IPS-20b (cell line): ENCODE results near the gene C11orf21.

Experiments
- H3K27ac ChIP-seq: one replicate; pipeline ENCODE4 v1.5.1; 2013; ENCODE audit warnings: low read length
- H3K27me3 ChIP-seq: 2 replicates; pipeline ENCODE4 v1.6.1; 2013; ENCODE audit warnings: mild to moderate bottlenecking, low read length, inconsistent platforms; ENCODE audit not compliant: insufficient read depth
- H3K36me3 ChIP-seq: 2 replicates; pipeline ENCODE4 v1.6.1; 2013; ENCODE audit warnings: low read depth, mild to moderate bottlenecking, inconsistent platforms, low read length, moderate library complexity; ENCODE audit not compliant: insufficient read depth
- H3K4me1 ChIP-seq: 2 replicates; pipeline ENCODE4 v1.6.1; 2013; ENCODE audit warnings: mild to moderate bottlenecking, control low read depth, inconsistent platforms, low read length, moderate library complexity; ENCODE audit not compliant: insufficient read depth
- H3K4me3 ChIP-seq: 2 replicates; pipeline ENCODE4 v1.5.1; 2013; ENCODE audit warnings: mild to moderate bottlenecking, low read length, inconsistent platforms
- H3K9ac ChIP-seq: 2 replicates; pipeline ENCODE4 v1.6.1; 2013; ENCODE audit warnings: low read depth, mild to moderate bottlenecking, inconsistent platforms, low read length, moderate library complexity
- H3K9me3 ChIP-seq: 2 replicates; pipeline ENCODE4 v1.6.1; 2013; ENCODE audit warnings: mild to moderate bottlenecking, low read depth, low read length, inconsistent platforms; ENCODE audit not compliant: insufficient read depth

The C11orf21 gene

DNA sequence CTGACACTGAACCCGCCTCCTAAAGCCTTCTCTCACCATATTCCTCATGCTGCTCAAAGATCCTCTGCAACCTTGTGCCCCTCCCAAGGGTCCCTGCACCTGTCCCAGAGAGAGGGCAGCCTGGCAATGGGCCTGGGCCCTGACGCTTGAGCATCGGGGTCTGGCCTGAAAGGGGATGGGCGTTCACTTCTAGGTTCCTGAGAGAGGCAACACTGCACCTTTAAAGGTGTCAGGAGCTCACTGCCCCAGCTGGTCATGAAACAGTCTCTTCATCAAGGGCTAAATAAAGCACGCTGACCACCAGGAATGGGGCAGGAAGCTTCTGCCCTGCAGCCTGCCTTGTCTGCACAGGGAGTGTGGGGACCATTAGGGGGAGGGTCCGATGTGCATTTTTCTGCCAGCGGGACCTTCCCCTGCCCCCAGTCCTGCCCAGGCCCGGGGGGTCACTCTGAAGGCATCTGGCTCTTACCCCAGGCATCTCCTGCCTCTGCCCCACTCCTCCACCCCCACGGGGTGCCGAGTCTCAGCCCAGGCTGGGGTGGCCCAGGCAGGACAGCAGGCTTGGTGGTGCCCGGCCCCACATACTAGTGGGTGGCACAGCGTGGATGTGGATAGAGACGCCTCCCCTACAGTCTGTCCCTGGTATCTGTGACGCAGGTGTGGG lies 3.5 kb downstream of the C11orf21 start:
- H3K9ac ChIP-seq, result no peak overlapping the region
- H3K4me1 ChIP-seq, result no peaks in the 10 kb centered on the region
- H3K36me3 ChIP-seq, result no peaks in the 10 kb centered on the region
- H3K9me3 ChIP-seq, result no peaks in the 10 kb centered on the region
- peaks cover 16% of the 10 kb centered on the region; the same call in 1 of the 2 replicates for H3K27me3 ChIP-seq
- no peak overlapping the region for H3K27ac ChIP-seq
- H3K4me3 ChIP-seq, result no peak overlapping the region

- H3K9ac ChIP-seq, result no peak overlapping the region
- peaks cover 16% of the 10 kb centered on the region; the same call in 1 of the 2 replicates for H3K27me3 ChIP-seq
- H3K27ac ChIP-seq, result no peak overlapping the region
- H3K9me3 ChIP-seq, result no peaks in the 10 kb centered on the region
- H3K36me3 ChIP-seq, result no peaks in the 10 kb centered on the region
- no peak overlapping the region for H3K4me3 ChIP-seq
- H3K4me1 ChIP-seq, result no peaks in the 10 kb centered on the region
Observed at GRCh38 chr11:2297623-2298030, 4.1 kb downstream of the C11orf21 start.

- H3K27me3 ChIP-seq, result peaks cover 16% of the 10 kb centered on the region; the same call in 1 of the 2 replicates
- no peaks in the 10 kb centered on the region for H3K36me3 ChIP-seq
- H3K9ac ChIP-seq, result no peak overlapping the region
- H3K4me3 ChIP-seq, result no peak overlapping the region
- H3K27ac ChIP-seq, result no peak overlapping the region
- H3K9me3 ChIP-seq, result no peaks in the 10 kb centered on the region
- H3K4me1 ChIP-seq, result no peaks in the 10 kb centered on the region
Observed at GRCh38 chr11:2296913-2297622, 4.7 kb downstream of the C11orf21 start.

DNA sequence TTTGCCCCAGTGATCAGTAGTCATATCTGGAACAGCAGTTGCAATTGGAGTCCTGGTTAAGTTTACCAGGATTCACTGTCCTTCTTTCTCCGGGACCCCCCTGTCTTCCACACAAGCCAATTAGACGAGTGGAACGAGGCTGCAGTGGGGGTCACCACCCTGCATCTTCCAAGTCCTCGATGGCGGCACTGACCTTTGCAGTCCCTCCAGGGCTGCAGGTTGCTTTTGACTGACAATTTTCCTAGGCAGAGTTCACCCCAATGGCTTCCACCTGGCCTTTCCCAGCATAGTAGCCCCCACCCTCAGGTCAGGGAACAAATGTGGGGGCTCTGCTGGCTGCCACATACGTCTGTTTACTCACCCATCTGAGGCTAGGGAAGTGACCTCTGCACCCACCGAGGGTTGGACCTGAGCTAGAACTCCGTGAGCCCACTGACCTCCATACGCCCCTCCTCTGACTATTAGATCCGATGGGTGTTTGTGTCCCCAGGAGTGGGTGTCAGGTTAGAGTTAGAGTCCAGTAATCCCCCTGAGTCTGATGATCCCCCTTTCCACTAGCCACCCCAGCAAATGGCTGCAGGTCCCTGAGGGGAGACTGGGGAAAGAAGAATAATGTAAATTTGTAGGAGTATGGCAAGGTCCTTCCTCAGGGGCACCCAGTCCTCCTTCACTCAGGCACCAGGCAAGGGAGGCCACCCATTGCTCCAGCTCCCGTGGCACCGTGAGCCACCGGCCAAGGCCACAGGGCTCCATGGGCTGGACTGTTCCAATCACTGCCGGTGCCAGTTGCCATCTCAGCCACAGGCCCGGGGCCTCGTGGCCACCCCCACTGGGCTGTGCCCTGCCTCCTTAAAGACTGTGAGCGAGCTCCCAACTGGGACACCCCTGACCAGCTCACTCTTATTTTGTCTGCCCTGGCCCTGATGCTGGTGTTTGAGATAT lies 5.5 kb downstream of the C11orf21 start:
- H3K4me1 ChIP-seq, result no peaks in the 10 kb centered on the region
- H3K4me3 ChIP-seq, result no peak overlapping the region
- H3K9ac ChIP-seq, result no peak overlapping the region
- H3K27ac ChIP-seq, result no peak overlapping the region
- no peaks in the 10 kb centered on the region for H3K9me3 ChIP-seq
- peaks cover 16% of the 10 kb centered on the region; the same call in 1 of the 2 replicates for H3K27me3 ChIP-seq
- no peaks in the 10 kb centered on the region for H3K36me3 ChIP-seq

DNA sequence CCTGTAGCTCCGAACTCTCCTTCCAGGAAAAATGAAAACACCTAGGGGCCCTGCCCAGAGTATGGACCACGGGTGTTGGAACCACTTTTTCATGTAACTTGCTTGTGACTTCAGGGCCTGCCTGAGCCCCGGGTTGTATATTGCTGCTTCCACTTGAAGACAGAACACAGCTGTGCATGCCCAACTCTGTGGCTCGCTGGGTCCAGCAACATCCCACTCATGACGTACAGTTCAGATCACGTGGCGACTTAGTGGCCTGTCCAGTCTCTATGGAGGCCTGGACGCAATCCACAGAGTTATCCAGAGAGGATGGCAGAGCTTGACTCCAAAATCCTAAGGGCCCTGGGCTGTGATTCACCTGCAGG lies 6.8 kb downstream of the C11orf21 start:
- Histone ChIP-seq H3K9me3 (no peaks in the 10 kb centered on the region), H3K27me3 (peaks cover 24% of the 10 kb centered on the region), H3K9ac (no peak overlapping the region), H3K4me1 (no peaks in the 10 kb centered on the region), H3K4me3 (no peak overlapping the region), H3K27ac (no peak overlapping the region), H3K36me3 (no peaks in the 10 kb centered on the region)

DNA sequence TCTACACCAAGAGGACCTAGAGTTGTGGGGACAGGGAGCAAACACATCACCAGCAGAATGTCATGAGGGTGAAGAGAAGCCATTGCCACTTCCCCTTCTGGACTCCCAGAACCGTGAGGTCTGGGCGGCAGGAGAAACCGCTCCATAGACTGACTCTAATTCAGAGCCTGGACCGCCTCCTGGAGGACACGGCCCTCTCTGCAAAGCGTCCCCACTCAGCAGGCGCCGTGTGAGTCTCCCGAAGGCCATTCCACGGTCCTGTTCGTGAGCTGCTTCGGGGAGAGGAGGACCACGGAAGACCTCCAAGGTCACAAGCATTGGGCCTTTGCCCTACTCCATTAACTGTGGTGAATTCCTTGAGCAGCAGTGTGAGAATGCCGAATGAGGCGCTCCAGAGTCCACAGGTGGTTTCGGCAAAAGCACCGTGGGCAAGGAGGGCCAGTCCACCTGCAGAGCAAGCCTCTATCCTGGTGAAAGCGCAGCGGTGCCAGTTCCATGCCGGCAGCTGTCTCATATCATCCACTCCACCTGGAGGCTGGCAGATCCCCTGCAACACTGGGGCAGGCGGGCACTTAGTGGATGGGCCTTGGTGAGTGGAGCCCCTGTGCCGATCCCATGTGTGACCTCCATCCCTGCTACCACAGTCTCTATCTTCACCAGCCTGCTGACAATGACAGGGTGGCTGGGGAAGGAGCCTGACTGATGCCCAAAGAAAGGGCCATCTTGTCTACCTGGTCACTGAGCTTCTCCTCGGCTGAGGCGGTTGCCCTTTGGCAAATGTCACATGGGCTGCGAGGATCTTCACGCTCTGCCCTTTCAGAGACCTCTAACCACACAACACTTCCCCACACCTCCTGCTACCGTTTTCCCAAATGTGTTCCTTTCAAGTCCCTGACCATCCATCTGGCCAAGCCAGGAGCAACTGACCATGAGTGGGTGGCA lies 7.5 kb downstream of the C11orf21 start:
- Histone ChIP-seq H3K27me3 (peaks cover 25% of the 10 kb centered on the region), H3K36me3 (no peaks in the 10 kb centered on the region), H3K9me3 (no peaks in the 10 kb centered on the region), H3K27ac (no peak overlapping the region), H3K9ac (no peak overlapping the region), H3K4me1 (no peaks in the 10 kb centered on the region), H3K4me3 (no peak overlapping the region)

GRCh38 chr11:2293531-2293971 lies 8.2 kb downstream of the C11orf21 start:
- Histone ChIP-seq H3K4me3 (no peak overlapping the region), H3K36me3 (no peaks in the 10 kb centered on the region), H3K4me1 (no peaks in the 10 kb centered on the region), H3K27me3 (peaks cover 25% of the 10 kb centered on the region), H3K9me3 (no peaks in the 10 kb centered on the region), H3K27ac (no peak overlapping the region), H3K9ac (no peak overlapping the region)

- no peaks in the 10 kb centered on the region for H3K36me3 ChIP-seq
- H3K4me1 ChIP-seq, result no peaks in the 10 kb centered on the region
- H3K9ac ChIP-seq, result no peak overlapping the region
- peaks cover 25% of the 10 kb centered on the region for H3K27me3 ChIP-seq
- H3K27ac ChIP-seq, result no peak overlapping the region
- no peak overlapping the region for H3K4me3 ChIP-seq
- H3K9me3 ChIP-seq, result no peaks in the 10 kb centered on the region
Observed at GRCh38 chr11:2290351-2290841, 11.3 kb downstream of the C11orf21 start.

- H3K27me3 ChIP-seq, result peaks cover 20% of the 10 kb centered on the region
- H3K36me3 ChIP-seq, result no peaks in the 10 kb centered on the region
- no peak overlapping the region for H3K27ac ChIP-seq
- H3K9me3 ChIP-seq, result no peaks in the 10 kb centered on the region
- H3K4me3 ChIP-seq, result no peak overlapping the region
- H3K4me1 ChIP-seq, result no peaks in the 10 kb centered on the region
- H3K9ac ChIP-seq, result no peak overlapping the region
Observed at GRCh38 chr11:2289859-2290258, 11.9 kb downstream of the C11orf21 start.

GRCh38 chr11:2289350-2289749 lies 12.4 kb downstream of the C11orf21 start:
- H3K27me3 ChIP-seq, result peaks cover 20% of the 10 kb centered on the region
- no peaks in the 10 kb centered on the region for H3K9me3 ChIP-seq
- no peak overlapping the region for H3K9ac ChIP-seq
- no peak overlapping the region for H3K27ac ChIP-seq
- H3K4me1 ChIP-seq, result no peaks in the 10 kb centered on the region
- H3K4me3 ChIP-seq, result no peak overlapping the region
- H3K36me3 ChIP-seq, result no peaks in the 10 kb centered on the region
